Smooth muscle cell (in vitro differentiated cells): Measurements from ENCODE around the gene ELL2. TPM values are rescaled to one million over a fixed set of nuclear protein-coding genes. Genes with fewer than 3 reads are reported as not detected.

Experiments used
- DNase-seq: peaks from one replicate; lab custom pipeline; 2025; ENCODE audit not compliant: unreplicated experiment; lab: John Stamatoyannopoulos, UW
- H2AFZ ChIP-seq: fragments of 200-600 bp; sonication (generic); 2 replicates; pipeline ENCODE4 v1.6.0; 2016; ENCODE audit warnings: antibody characterized with exemption, low read depth, mild to moderate bottlenecking
- H3F3A ChIP-seq: fragments of 200-600 bp; sonication (generic); 2 replicates; pipeline ENCODE4 v1.6.0; 2017; ENCODE audit warnings: antibody characterized with exemption, low read depth
- H3K27ac ChIP-seq: fragments of 200-600 bp; sonication (generic); 2 replicates; pipeline ENCODE4 v1.5.1; 2016; ENCODE audit warnings: low read depth, mild to moderate bottlenecking
- H3K27me3 ChIP-seq: fragments of 200-600 bp; sonication (generic); 2 replicates; pipeline ENCODE4 v1.6.1; 2016; ENCODE audit warnings: low read depth, mild to moderate bottlenecking
- H3K36me3 ChIP-seq: fragments of 200-600 bp; sonication (generic); 2 replicates; pipeline ENCODE4 v1.5.1; 2016; ENCODE audit warnings: low read depth
- H3K4me1 ChIP-seq: fragments of 200-600 bp; sonication (generic); 2 replicates; pipeline ENCODE4 v1.5.1; 2016; ENCODE audit warnings: low read depth
- H3K4me2 ChIP-seq: fragments of 200-600 bp; sonication (generic); 2 replicates; pipeline ENCODE4 v1.6.0; 2016; ENCODE audit warnings: mild to moderate bottlenecking
- H3K4me3 ChIP-seq: fragments of 200-600 bp; sonication (generic); 2 replicates; pipeline ENCODE4 v1.5.1; 2016; ENCODE audit warnings: mild to moderate bottlenecking
- H3K79me2 ChIP-seq: fragments of 200-600 bp; sonication (generic); 2 replicates; pipeline ENCODE4 v1.6.0; 2016; ENCODE audit warnings: low read depth, mild to moderate bottlenecking
- H3K9ac ChIP-seq: fragments of 200-600 bp; sonication (generic); 2 replicates; pipeline ENCODE4 v1.6.0; 2016; ENCODE audit warnings: low read depth
- H3K9me3 ChIP-seq: fragments of 200-600 bp; sonication (generic); replicated peaks from 2 replicates; pipeline ENCODE4 v1.5.1; 2016; ENCODE audit warnings: low read depth
- H4K20me1 ChIP-seq: fragments of 200-600 bp; sonication (generic); 2 replicates; pipeline ENCODE4 v1.6.0; 2016; ENCODE audit warnings: low read depth
- CTCF ChIP-seq: fragments of 200-600 bp; sonication (generic); IDR thresholded peaks from 2 replicates; pipeline ENCODE4 v1.5.1; 2017; ENCODE audit warnings: borderline replicate concordance, mild to moderate bottlenecking, antibody characterized with exemption; ENCODE audit not compliant: insufficient read depth, poor library complexity, severe bottlenecking
- WGBS: methylation state at CpG from one replicate; pipeline ENCODE4 v1.1.7; 2016; ENCODE audit warnings: low lambda C conversion rate; 5-methylcytosine and 5-hydroxymethylcytosine counted together
- polyA plus RNA-seq: library from polyadenylated mRNA; unstranded; fragments of >200 nt; fragmentation: Nextera tagmentation; extraction: Ambion mirVana; gene quantifications from 2 replicates; pipeline ENCODE4 v1.2.1, GENCODE V29; 2016
- total RNA-seq: library from RNA; depleted of rRNA; stranded (reverse); fragments of >200 nt; gene quantifications from 2 replicates; pipeline ENCODE4 v1.2.3, GENCODE V29; 2014

Gene ELL2
- total and polyA plus RNA-seq, 2 experiments from 2014 or later: 14.4 to 49.9 TPM

GRCh38 chr5:95942968-95943367 is 18.7 kb downstream of the ELL2 start:
- Histone ChIP-seq H3K4me2 (no peak overlapping the region), H3K27me3 (no peaks in the 10 kb centered on the region), H3K79me2 (peaks cover 61% of the 10 kb centered on the region), H3K9me3 (no peaks in the 10 kb centered on the region), H3K4me1 (peaks cover 31% of the 10 kb centered on the region), H3K36me3 (no peaks in the 10 kb centered on the region), H3F3A (no peaks in the 10 kb centered on the region), H3K4me3 (no peak overlapping the region), H4K20me1 (peaks cover 98% of the 10 kb centered on the region), H3K9ac (no peak overlapping the region), H3K27ac (no peak overlapping the region), H2AFZ (no peak overlapping the region)
- 100% methylated on average over 2 of the region's 2 CpGs for WGBS
- no peak for TF ChIP-seq CTCF
- no peak for DNase-seq

- H3K27ac ChIP-seq: no peak overlapping the region
- peaks cover 98% of the 10 kb centered on the region for H4K20me1 ChIP-seq
- H3K36me3 ChIP-seq: no peaks in the 10 kb centered on the region
- H3F3A ChIP-seq: no peaks in the 10 kb centered on the region
- peaks cover 55% of the 10 kb centered on the region for H3K79me2 ChIP-seq
- WGBS: 94% methylated on average over 2 of the region's 2 CpGs
- no peak for DNase-seq
- H3K4me3 ChIP-seq: no peak overlapping the region
- H3K9me3 ChIP-seq: no peaks in the 10 kb centered on the region
- no peak for TF ChIP-seq CTCF
- no peaks in the 10 kb centered on the region for H3K27me3 ChIP-seq
- H3K9ac ChIP-seq: no peak overlapping the region
- no peak overlapping the region for H2AFZ ChIP-seq
- H3K4me2 ChIP-seq: no peak overlapping the region
- H3K4me1 ChIP-seq: peaks cover 28% of the 10 kb centered on the region
Observed at GRCh38 chr5:95942414-95942813, 19.2 kb downstream of the ELL2 start.

- Histone ChIP-seq H3K4me3 (no peak overlapping the region), H3K79me2 (peaks cover 49% of the 10 kb centered on the region), H3K36me3 (no peaks in the 10 kb centered on the region), H3K9me3 (no peaks in the 10 kb centered on the region), H3K4me2 (no peak overlapping the region), H3K9ac (no peak overlapping the region), H4K20me1 (peaks cover 96% of the 10 kb centered on the region), H3F3A (no peaks in the 10 kb centered on the region), H3K4me1 (peaks cover 27% of the 10 kb centered on the region), H2AFZ (no peak overlapping the region), H3K27ac (no peak overlapping the region), H3K27me3 (no peaks in the 10 kb centered on the region)
- no peak for DNase-seq
- TF ChIP-seq CTCF: no peak
Observed at GRCh38 chr5:95941756-95942155, 19.9 kb downstream of the ELL2 start.
